Endodermal cell (in vitro differentiated cells): ENCODE data around the gene PRDM10. TPM values are rescaled to one million over a fixed set of nuclear protein-coding genes. Genes with fewer than 3 reads are reported as not detected.
"Not testable (repeated sequence)": the region's sequence is repeated elsewhere in the genome, so short reads cannot be mapped to it uniquely, and the experiment has no call there.

Experiments used
- DNase-seq: peaks from one replicate; pipeline ENCODE4 v3.0.0-alpha.2; 2017
- H3K27ac ChIP-seq: 2 replicates; pipeline ENCODE4 v1.5.1; 2013; ENCODE audit warnings: mild to moderate bottlenecking, low read depth, low read length, moderate library complexity
- H3K27me3 ChIP-seq: 2 replicates; pipeline ENCODE4 v1.6.1; 2013; ENCODE audit warnings: mild to moderate bottlenecking, low read length, moderate library complexity; ENCODE audit not compliant: insufficient read depth, control insufficient read depth, poor library complexity, severe bottlenecking
- H3K36me3 ChIP-seq: 2 replicates; pipeline ENCODE4 v1.7.0; 2013; ENCODE audit warnings: mild to moderate bottlenecking, low read length, moderate library complexity; ENCODE audit not compliant: control insufficient read depth, insufficient read depth
- H3K4me1 ChIP-seq: one replicate; pipeline ENCODE4 v1.7.0; 2013; ENCODE audit warnings: low read length; ENCODE audit not compliant: control insufficient read depth, insufficient read depth
- H3K4me3 ChIP-seq: 2 replicates; pipeline ENCODE4 v1.5.1; 2013; ENCODE audit warnings: mild to moderate bottlenecking, low read length, moderate library complexity
- H3K9ac ChIP-seq: 2 replicates; pipeline ENCODE4 v1.6.1; 2013; ENCODE audit warnings: mild to moderate bottlenecking, low read length, moderate library complexity; ENCODE audit not compliant: poor library complexity, severe bottlenecking; ENCODE audit errors: extremely low read depth
- H3K9me3 ChIP-seq: 2 replicates; pipeline ENCODE4 v1.6.1; 2013; ENCODE audit warnings: mild to moderate bottlenecking, low read length, moderate library complexity; ENCODE audit not compliant: control insufficient read depth
- H3K27ac Mint-ChIP-seq: 2 replicates; pipeline ENCODE4 v1.8.0; 2020; ENCODE audit warnings: mixed read lengths
- H3K27me3 Mint-ChIP-seq: 2 replicates; pipeline ENCODE4 v1.8.0; 2021; ENCODE audit warnings: mild to moderate bottlenecking, mixed read lengths; ENCODE audit not compliant: insufficient read depth
- H3K36me3 Mint-ChIP-seq: 2 replicates; pipeline ENCODE4 v1.8.0; 2020; ENCODE audit warnings: low read depth, mixed read lengths
- H3K4me1 Mint-ChIP-seq: 2 replicates; pipeline ENCODE4 v1.8.0; 2020; ENCODE audit warnings: mixed read lengths
- H3K4me3 Mint-ChIP-seq: 2 replicates; pipeline ENCODE4 v1.8.0; 2020; ENCODE audit warnings: mild to moderate bottlenecking, moderate library complexity, mixed read lengths
- H3K9me3 Mint-ChIP-seq: 2 replicates; pipeline ENCODE4 v1.8.0; 2020; ENCODE audit warnings: mild to moderate bottlenecking, mixed read lengths
- CTCF ChIP-seq: fragments of 200-600 bp; sonication (generic); conservative IDR thresholded peaks from 2 replicates; pipeline ENCODE4 v1.5.0; 2021; ENCODE audit warnings: antibody characterized with exemption, mild to moderate bottlenecking
- WGBS, 2 experiments: methylation state at CpG; one replicate each; pipeline versions ENCODE4 v1.1.5 to v1.1.7; 2013; ENCODE audit warnings: missing lambda C conversion rate in 2 of 2, mixed read lengths in 1 of 2; ENCODE audit not compliant: insufficient coverage in 1 of 2, insufficient read length in 1 of 2; 5-methylcytosine and 5-hydroxymethylcytosine counted together
- total RNA-seq, 2 donors: library from RNA; stranded (reverse); fragmentation: NEBNext Ultra II Directional in 1 of 2; extraction: Animal tissue kit (Norgen Biotek cat#: 25700) in 1 of 2; gene quantifications; 2 replicates in 1 of 2; 3 replicates in 1 of 2; pipeline ENCODE4 v1.2.1, GENCODE V29; 2021

PRDM10 gene
- total RNA-seq, 2 donors from 2014 or later: 15.9 to 16.4 TPM

GRCh38 chr11:129973068-129973467 is 29.6 kb downstream of the PRDM10 start:
- Histone ChIP-seq H3K9ac (no peak overlapping the region), H3K36me3 (no peaks in the 10 kb centered on the region), H3K9me3 (no peaks in the 10 kb centered on the region), H3K4me3 (no peak overlapping the region), H3K27ac (no peak overlapping the region), H3K4me1 (no peaks in the 10 kb centered on the region), H3K27me3 (no peaks in the 10 kb centered on the region)
- H3K9me3 Mint-ChIP-seq: peaks cover 7% of the 10 kb centered on the region
- DNase-seq: no peak
- 83% methylated on average over 1 of the region's 1 CpG; no CpG with 5 or more reads in 1 of the 2 experiments for WGBS, 2 experiments
- peak overlapping the region; percentile 49 for H3K27ac Mint-ChIP-seq
- H3K36me3 Mint-ChIP-seq: peaks cover 15% of the 10 kb centered on the region
- no peaks in the 10 kb centered on the region for H3K27me3 Mint-ChIP-seq
- no peak overlapping the region for H3K4me3 Mint-ChIP-seq
- H3K4me1 Mint-ChIP-seq: peaks cover 20% of the 10 kb centered on the region
- no peak for TF ChIP-seq CTCF

- Histone ChIP-seq H3K36me3 (no peaks in the 10 kb centered on the region), H3K9me3 (no peaks in the 10 kb centered on the region), H3K27me3 (no peaks in the 10 kb centered on the region), H3K4me1 (no peaks in the 10 kb centered on the region), H3K27ac (peak overlapping the region; percentile 63), H3K4me3 (no peak overlapping the region), H3K9ac (no peak overlapping the region)
- no peak for DNase-seq
- peaks cover 15% of the 10 kb centered on the region for H3K36me3 Mint-ChIP-seq
- peaks cover 20% of the 10 kb centered on the region for H3K4me1 Mint-ChIP-seq
- no peak for TF ChIP-seq CTCF
- H3K9me3 Mint-ChIP-seq: peaks cover 7% of the 10 kb centered on the region
- WGBS, 2 experiments: 52 to 70% methylated on average over 3 to 5 of the region's 5 CpGs
- H3K4me3 Mint-ChIP-seq: no peak overlapping the region
- H3K27me3 Mint-ChIP-seq: no peaks in the 10 kb centered on the region
- H3K27ac Mint-ChIP-seq: peak overlapping the region; percentile 49
These were observed 30.0 kb downstream of the PRDM10 start for GRCh38 chr11:129972611-129973010.

- not testable (repeated sequence) for H3K27me3 ChIP-seq, H3K27me3 Mint-ChIP-seq, H3K4me3 ChIP-seq, H3K4me3 Mint-ChIP-seq, H3K9me3 ChIP-seq, H3K27ac ChIP-seq, DNase-seq, H3K27ac Mint-ChIP-seq, H3K9ac ChIP-seq, H3K9me3 Mint-ChIP-seq, H3K36me3 ChIP-seq, H3K4me1 ChIP-seq
- peaks cover 20% of the 10 kb centered on the region for H3K4me1 Mint-ChIP-seq
- WGBS, 2 experiments: 95% methylated on average over 7 to 29 of the region's 29 CpGs
- peaks cover 15% of the 10 kb centered on the region for H3K36me3 Mint-ChIP-seq
These were observed 30.8 kb downstream of the PRDM10 start for GRCh38 chr11:129971856-129972255.

- peaks cover 20% of the 10 kb centered on the region for H3K4me1 Mint-ChIP-seq
- no peak overlapping the region for H3K27ac ChIP-seq
- WGBS, 2 experiments: 96 to 100% methylated on average over 2 of the region's 2 CpGs
- H3K36me3 Mint-ChIP-seq: peaks cover 17% of the 10 kb centered on the region
- H3K36me3 ChIP-seq: no peaks in the 10 kb centered on the region
- H3K27me3 ChIP-seq: no peaks in the 10 kb centered on the region
- no peak for TF ChIP-seq CTCF
- H3K9me3 ChIP-seq: no peaks in the 10 kb centered on the region
- peaks cover 7% of the 10 kb centered on the region for H3K9me3 Mint-ChIP-seq
- no peak overlapping the region for H3K4me3 Mint-ChIP-seq
- no peak overlapping the region for H3K9ac ChIP-seq
- H3K27ac Mint-ChIP-seq: no peak overlapping the region
- H3K4me3 ChIP-seq: no peak overlapping the region
- no peaks in the 10 kb centered on the region for H3K4me1 ChIP-seq
- H3K27me3 Mint-ChIP-seq: no peaks in the 10 kb centered on the region
- DNase-seq: no peak
These were observed 32.7 kb downstream of the PRDM10 start for GRCh38 chr11:129969920-129970319.
